Activated CD8-positive, alpha-beta memory T cell treated with anti-CD3 and anti-CD28 coated beads, Interleukin-2, amount 50 U/mL, for 24 hours (primary cell): ENCODE data around the gene PLEKHM3.

ENCODE experiments used
- DNase-seq: peaks from one replicate; pipeline ENCODE4 v3.0.0-alpha.2; 2020; ENCODE audit errors: extremely low read depth

Gene PLEKHM3

DNA sequence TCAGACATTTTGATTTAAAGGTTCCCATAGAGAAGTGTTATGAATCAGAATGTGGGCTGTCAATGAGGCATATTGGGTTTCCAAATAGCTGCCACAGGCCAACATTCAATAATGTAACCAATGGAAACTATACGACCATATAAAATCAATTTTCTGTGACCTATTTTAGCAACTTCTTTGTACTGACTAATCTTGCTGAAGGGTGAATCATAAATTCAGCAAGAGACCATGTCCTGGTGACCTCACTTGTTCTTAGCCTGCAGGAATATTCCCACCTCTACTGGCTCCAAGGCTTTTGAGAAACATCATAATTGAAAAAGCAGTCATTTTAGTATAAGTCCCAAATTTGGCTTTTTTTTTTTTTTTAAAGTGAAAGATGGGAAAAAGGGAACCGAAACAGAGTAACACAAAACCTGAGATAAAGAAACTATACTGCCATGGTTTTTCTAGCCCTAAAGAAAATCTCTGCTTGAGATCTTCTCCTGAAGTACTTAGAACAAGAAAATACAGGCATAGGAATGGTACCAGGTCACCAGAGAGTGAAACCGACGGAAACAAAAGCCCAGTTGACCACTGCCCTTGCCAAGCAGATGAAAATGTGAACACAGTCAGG is 32.1 kb downstream of the PLEKHM3 start:
- no peak for DNase-seq

DNA sequence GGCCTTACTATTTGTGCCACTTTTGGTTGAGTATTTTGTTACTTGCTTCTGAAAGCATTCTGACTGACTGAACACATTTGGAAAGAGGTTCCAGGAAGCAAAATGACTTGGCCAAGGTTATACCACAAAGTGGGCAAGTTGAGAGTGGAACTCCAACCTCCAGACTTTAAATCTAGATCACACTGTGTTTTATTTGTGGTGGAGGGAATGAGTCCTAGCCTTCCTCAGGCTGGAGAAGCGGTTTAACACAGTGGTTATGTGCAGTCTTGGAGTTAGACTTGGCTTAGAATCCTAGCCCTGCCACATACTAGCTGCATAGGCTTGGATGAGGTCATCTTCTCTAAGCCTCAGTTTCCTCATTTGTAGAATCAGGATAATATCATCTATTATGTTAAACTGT is 33.4 kb downstream of the PLEKHM3 start:
- no peak for DNase-seq

DNA sequence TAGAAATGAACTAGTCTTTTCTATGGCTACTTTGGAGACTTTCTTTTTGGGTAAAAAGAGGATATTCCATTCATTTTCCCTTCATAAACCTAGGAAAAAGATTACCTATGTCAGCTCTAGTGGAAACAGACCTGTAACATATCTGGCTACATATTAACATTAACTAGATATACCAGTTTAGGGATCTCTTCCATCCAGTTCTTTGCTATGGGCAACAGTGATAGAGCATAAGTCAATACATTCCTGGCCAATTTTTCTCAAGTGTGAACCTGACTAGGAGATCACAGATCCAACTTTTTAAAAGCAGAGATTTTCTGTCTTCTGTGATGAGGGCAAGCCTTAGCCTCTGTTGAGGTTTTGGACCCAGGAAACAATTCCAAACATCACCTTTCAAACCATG is 34.5 kb downstream of the PLEKHM3 start:
- DNase-seq: no peak

DNA sequence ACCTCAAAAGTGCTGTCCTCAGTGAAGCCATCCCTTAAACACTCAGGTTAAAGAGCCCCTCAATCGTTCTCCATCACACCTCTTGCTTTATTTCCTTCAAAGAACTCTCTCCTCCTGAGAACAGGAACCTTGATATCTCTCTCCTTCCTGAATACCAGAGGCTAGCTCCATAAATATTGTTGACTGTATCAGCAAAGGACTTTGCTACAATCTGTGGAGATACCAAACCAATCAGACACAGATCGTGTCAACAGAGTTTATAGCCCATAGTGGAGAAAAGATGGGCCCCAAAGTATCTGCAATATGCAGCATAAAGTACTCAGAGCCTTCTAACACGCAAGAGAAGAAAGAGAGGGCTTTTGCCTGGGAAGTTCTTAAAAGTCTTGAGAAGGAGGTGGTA is 36.4 kb downstream of the PLEKHM3 start:
- DNase-seq: no peak

DNA sequence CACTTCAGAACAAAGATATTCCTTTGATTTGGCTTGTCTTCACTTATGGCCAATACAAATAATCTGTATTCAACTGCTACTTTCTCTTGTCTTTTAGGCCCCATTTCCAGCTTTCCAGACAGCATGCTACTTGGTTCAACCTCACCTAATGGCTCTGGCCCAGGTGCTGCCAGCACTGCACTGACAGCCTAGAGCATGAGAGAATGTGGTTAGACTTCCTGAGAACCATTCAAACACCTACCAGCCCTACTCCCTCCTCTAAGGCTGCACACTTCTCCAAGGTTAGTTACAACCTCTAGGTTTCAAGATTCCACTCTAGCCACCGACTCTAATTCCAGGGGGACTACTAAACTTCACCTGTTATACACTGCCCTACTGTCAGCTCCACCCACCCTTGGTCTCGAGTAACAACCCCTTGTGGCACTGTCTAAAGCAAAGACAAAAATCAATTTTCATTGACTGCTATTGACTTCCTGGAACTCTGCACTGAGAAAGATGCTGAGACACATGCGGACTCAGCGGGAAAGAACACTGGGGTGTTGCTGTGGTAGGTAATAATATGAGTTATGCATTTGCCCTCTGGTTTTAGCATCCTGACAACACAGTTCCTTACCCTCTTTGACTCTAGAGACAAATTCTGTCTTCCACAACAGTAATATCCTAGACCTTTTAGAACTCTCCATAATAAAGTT is 38.2 kb downstream of the PLEKHM3 start:
- DNase-seq: no peak

DNA sequence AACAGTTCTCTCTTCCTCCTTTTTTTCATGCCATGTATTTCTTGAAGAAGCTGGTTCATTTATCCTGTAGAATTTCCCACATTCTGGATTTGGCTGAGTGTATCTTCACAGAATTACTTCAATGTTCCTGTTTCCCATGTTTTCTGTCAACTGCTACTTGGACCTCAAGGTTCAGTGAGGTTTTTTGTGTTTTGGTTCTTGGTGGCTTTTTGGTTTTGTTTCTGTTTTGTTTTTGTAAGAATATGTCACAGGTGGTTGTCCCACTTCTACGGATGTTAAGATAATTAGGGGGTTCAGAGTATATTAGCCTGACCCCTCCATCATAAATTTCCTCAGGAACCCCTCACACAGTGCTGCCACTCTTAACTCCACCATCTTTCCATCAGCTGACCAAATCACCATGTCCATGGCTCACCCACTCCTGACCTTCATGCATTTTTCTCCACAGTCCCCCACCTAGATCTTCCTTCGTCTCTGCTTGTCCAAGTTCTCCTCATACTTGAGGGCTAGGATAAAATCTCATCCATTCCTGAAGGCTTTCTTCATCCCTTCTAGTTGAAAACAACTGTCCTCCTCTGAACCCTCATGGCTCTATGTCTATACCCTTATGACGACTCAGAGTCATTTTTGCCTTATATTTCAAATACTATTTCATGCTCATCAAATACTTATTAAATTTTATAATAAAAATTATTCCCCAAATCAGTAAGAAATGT is 40.4 kb downstream of the PLEKHM3 start:
- no peak for DNase-seq

DNA sequence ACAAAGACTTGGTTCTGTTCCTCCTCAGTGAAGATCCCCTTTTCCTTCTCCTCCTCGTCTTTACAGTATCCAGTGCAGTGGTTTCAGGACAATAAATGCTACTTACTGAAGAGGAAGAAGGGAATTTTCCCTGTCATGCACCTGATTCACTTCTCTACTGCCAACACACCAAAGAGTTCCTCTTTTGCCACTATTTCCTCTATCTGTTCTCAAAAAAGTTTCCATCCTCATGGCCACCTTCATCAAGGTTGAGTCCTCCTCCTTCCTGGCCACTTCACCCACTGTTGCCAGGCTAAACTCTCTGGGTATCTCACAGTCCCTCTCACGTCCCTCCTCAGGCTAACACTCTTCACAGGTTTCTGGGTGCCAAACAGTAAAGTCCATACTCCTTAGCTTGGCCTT is 41.7 kb downstream of the PLEKHM3 start:
- DNase-seq: no peak

DNA sequence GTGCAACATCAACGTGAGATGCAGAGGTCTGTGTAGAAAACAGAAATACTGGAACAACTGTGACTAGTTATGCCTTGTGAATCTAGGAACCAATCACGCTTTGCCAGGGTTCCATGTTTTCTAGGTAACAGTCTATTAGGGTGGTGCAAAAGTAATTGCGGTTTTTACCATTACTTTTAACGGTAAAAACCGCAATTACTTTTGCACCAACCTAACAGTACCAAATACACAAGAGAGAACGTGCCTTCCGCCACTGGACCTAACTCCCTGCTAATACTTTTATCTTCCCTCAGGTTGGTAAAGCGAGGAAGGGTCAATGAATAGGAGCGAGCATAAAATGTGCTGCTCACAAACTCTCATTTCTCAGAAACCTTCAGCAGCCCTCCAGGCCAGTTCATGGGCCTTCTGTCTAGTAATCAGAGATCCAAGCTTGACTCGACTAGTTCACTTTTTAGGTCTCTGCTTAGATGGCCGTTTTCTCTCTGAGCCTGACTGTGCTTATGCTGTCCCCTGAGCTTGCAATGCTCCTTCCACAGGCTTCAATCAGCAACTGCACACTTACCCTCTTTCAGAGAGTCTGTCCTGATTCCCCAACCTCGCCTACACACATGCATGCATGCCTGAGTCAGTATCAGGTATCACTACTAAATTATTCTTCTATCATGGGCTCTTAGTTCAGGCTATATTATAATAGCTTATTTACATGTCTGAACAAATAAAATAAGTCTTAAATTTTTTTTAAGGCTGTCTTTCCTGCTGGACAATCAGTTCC is 47.0 kb downstream of the PLEKHM3 start:
- no peak for DNase-seq

DNA sequence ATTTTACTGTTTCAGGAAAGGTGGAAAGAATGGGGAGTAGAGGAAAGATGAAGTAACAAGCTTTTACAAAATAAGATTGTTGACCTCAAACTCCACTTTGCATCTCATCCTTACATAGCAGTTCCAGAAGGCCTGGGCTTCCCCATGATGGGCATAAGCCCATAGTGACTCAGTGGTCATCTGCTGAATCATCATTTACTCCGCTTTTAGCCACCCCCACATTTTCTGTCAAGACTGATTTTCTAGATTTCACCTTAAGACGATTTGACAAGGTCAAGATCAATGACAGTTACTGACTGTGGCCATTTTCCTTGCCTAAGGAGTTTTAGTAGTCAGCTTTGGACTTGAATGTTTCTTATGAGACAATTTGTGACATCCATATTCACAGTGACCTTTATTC is 49.4 kb downstream of the PLEKHM3 start:
- DNase-seq: no peak

DNA sequence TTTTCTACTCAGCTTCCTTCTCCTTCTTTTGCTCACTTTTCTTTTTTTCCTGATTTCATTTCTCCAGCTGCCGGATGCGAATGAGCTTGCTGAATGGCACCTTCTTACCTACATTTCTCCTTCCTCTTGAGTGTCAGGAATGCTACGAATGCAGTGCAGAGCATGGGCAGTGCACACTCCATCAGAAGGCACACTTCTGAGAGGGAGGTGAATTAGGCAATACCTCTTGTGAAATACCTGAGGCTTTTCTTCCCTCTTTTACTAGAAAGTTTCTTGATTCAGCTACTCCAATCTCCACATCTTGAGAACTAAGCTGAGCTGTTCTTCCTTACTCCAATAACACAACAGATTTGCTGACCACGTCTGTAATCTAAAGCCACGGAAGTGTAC is 51.1 kb downstream of the PLEKHM3 start:
- DNase-seq: no peak

DNA sequence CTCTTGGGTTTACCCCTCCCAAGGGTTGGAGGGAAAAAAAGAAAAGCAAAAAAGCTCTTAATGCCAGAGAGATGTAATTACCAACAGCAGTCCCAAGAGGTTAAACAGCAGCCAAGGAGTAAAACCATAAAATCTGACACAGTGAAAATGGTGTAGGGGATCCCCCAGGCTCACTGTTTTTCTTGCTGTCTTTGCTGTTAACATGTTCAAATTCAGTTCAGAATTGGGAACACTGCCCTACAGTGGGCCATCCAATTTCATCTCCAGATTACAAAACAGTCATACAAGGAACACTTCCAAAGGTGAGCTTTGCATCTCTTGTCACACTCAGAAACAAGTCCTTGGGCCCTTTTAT is 54.5 kb downstream of the PLEKHM3 start:
- no peak for DNase-seq

DNA sequence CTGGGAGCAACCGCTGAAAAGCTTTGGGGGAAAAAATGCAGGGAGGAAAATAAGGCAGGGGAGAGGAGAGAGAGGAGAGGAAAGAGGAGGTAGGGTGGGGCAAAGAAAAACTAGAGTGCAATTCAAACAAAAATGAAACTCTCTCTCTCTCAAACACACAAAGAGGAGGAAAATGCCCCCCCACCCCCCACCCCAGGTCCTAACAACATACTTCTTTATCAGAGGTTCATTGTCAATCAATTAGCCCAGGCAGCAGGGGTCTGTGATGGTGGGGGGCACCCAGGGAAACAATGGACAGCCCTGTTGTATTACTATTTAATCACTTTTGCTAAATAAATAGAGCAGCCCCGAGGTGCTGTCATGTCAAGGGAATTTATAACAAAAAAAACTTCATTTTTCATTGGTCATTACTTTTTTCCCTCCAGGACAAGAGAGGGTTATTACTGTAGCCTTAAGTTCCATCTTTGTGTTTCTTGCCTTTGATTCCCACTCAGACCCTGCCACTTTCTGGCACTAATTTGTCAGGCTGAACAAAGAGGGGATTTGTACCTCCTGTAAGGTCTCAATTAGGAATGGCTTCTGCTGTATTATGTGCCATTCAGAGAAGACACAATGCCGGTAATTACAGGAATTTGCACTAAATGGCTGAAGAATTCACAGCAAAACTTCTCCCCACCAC is 55.0 kb downstream of the PLEKHM3 start:
- no peak for DNase-seq

DNA sequence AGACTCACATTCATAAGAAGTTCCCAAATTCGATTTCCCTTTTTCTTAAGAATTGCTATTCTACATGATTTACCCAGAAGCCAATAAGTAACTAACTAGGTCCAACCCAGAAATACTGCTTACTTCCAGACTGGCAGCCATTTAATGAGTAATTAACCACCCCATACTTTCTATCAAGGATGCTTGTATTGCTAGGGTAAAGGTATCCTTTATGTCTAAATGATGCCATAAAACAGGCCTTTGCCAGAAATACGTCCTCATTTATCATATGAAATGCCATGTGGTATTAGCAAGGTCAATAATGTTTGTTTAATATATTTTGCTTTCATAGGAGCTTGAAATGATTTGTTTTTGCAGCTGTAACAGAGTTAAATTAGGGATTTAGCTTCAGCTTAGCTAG is 56.1 kb downstream of the PLEKHM3 start:
- no peak for DNase-seq

DNA sequence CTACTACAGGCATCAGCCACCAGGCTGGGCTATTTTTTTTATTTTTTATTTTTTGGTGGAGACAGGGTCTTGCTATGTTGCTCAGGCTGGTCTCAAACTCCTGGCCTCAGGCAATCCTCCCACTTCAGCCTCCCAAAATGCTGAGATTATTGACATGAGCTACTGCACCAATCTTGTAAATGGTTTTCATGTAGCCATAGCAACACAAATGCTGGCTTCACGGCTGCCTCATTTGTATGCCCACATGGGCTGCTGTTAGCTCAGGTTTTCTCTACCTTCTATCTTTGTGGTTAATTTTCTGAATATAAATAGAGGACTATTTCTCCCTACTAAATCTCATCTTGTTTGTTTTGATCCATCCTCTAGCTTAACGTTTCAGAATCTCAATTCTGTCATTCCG is 58.2 kb downstream of the PLEKHM3 start:
- DNase-seq: no peak

DNA sequence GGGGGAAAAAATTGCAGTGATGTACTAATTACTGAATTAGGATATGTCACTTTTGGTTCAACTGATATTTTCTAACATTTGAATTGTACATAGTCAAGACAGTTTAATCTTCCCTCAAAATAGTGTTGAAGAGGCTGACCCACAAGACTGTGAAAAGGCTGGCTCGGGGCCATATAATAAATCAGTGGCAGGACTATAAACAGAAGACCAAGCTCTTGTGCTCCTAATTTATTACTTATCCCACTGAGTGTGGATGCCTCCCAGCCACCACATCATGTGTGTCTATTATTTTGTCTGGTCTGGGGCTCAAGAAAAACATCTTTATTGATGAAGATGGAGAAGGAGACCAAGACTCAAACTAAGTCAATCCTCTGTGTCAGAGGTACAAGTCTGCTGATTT is 64.4 kb downstream of the PLEKHM3 start:
- no peak for DNase-seq

DNA sequence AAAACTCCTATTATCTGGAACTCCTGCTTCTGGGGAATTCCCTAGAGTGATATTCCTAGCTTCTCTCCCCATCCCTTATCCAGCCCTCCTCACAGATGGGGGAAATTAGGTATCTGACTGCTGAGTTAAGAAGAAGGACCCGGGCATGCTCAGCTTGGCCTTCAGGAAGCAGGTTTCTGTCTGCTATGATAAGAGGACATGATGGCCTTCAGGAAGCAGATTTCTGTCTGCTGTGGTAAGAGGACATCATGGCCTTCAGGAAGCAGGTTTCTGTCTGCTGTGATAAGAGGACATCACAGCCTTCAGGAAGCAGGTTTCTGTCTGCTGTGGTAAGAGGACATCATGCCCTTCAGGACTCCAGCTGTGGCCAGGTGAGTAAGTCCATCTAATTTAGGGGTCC is 65.2 kb downstream of the PLEKHM3 start:
- DNase-seq: no peak

DNA sequence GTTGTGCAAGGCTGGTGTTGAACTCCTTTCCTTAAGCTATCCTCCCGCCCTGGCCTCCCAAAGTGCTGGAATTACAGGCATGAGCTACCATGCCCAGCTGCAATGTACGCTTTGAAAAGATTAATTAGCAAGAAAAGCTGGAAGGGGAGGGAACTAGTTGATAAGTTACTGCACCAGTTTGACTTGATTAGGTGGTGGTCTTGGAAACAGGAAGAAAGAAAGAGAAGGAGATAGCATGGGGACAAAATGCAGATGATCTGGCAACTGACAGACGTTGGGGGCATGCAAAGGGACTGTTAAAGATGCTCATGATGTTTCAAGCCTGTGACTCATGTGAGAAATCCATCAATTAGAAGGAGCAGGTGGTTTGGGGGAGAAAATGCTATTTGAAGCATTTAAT is 68.6 kb downstream of the PLEKHM3 start:
- DNase-seq: no peak

DNA sequence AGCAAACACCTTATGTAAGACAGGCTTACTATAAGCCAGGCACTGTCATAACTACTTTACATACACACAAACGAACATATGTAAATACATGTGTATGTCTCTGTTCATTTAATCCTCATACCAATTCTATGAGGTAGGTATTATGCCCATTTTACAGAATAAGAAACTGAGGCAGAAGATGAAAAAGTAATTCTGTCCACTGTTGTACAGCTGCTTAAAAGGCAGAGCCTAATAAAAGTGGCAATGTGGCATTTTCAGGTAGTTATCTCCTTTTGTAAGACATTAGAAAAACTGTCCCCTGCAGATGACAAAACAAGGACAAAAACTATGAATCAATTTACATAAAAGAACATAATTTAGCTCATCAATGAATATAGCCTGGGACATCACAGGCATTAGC is 69.9 kb downstream of the PLEKHM3 start:
- no peak for DNase-seq

DNA sequence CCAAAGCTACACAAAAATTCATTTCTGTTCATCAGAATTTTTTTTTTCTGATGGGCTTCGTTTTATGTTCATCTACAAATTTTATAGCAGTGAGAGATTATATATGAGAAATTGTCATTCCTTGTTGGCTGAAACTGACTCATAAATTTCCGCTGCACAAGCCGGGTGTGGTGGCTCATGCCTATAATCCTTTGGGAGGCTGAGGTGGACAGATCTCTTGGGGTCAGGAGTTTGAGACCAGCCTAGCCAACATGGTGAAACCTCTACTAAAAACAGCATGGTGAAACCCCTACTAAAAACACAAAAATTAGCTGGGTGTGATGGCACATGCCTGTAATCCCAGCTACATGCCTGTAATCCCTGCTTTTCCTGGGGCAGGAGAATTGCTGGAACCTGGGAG is 72.0 kb downstream of the PLEKHM3 start:
- DNase-seq: no peak

DNA sequence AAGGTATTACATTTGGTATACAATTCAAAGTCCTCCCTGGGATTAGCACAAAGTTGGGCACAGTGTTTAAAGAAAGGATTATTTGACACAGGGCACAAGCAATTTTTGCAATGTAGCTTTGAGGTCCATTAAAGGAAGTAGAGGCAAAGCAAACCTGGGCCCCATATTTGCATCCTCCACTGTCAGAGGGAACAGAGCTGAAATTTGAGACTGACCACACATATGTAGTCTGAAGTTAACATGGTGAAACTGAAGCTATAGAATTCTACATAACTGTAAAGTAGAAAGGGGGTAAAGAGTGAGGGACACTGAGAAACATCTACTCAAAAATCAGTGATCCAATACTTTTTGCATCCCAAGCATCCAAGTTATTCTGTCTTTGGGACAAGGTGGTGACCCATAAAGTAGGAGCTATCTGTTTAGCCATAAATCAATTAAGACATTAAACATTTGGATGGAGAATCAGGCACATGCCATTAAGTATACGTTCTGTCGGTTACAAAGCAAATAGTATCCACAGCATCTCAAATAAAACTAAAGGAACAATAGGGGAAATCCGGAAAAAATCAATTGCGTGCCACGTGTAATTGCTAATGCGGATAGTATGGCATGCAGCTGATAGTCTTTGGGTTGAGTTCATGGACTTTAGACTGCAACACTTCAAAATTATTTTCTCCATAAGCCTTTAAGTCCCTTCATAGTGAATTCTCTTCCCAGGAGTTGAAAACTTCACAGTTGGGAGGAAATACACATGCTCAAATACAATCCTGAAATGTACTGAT is 72.6 kb downstream of the PLEKHM3 start:
- DNase-seq: no peak

DNA sequence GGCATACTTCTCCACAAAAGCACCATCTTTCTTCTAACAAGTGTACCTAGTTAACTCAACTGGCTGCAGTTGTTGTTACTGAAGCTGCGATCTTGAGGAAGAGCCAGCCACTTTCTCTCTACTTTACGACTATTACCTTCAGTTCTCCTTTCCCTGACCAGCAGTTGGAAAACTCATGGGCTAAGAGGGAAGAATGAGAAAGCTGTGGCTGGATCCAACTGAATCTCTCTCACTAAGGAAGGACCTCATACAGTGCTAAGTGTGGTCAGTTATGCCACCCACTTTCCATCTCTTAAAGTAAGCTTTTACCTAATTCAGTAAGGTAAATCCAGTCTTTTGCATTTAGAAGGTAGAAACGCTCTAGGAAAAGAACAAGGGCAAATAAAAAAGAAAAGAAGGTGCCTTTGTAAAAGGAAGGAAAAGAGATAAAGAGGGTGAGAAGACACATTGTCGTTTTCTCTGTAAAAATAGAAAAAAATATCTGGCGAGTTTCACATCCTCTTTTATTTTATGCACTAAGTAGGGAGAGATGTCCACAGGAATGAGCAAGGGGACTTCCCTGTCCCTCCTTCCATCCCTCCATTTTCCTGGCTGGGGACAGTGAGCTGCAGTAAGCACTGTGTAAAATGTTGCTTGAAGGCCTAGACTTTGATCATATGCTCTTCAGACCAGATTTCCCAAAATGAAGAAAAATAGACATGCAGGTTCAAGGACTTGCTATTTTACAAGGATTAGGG is 73.4 kb downstream of the PLEKHM3 start:
- no peak for DNase-seq
